ENCODE measurements around the gene DDX10.

DNA sequence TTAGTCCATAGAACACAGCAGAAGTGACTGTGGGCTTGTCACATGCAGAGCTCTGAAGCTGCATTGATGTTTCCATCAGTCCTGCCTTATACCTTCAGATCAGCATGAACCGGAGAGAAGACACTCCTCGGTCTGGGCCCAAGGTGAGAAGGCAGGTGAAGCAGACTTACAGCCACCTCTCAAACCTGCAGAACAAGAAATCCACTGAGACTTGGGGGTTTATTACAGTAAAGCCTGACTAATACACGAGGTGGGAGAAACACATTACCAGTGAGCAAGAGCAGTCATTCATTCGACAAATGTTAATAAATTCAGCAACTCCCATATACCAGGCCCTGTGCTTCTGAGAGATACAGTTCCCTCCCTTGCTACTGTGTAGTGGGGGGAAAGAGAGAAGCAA is 279.0 kb downstream of the DDX10 start:
- TF ChIP-seq, protein P1, sequence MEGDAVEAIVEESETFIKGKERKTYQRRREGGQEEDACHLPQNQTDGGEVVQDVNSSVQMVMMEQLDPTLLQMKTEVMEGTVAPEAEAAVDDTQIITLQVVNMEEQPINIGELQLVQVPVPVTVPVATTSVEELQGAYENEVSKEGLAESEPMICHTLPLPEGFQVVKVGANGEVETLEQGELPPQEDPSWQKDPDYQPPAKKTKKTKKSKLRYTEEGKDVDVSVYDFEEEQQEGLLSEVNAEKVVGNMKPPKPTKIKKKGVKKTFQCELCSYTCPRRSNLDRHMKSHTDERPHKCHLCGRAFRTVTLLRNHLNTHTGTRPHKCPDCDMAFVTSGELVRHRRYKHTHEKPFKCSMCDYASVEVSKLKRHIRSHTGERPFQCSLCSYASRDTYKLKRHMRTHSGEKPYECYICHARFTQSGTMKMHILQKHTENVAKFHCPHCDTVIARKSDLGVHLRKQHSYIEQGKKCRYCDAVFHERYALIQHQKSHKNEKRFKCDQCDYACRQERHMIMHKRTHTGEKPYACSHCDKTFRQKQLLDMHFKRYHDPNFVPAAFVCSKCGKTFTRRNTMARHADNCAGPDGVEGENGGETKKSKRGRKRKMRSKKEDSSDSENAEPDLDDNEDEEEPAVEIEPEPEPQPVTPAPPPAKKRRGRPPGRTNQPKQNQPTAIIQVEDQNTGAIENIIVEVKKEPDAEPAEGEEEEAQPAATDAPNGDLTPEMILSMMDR (IDR thresholded peaks at IDR 0.05; ENCODE audit: poor library complexity, severe bottlenecking), result no peak
- TF ChIP-seq EZH2 (IDR thresholded peaks at IDR 0.05; ENCODE audit: borderline replicate concordance, insufficient read depth, low read length, poor library complexity, severe bottlenecking) (no peak), MXI1 (conservative IDR thresholded peaks at IDR 0.05; ENCODE audit: poor library complexity, severe bottlenecking) (no peak), EP300 (conservative IDR thresholded peaks at IDR 0.05; ENCODE audit: poor library complexity, severe bottlenecking) (no peak), POLR2AphosphoS5 (IDR thresholded peaks at IDR 0.05) (no peak)
